Endothelial cell (in vitro differentiated cells): ENCODE measurements around the gene SPIRE2. TPM values are rescaled to one million over a fixed set of nuclear protein-coding genes. Genes with fewer than 3 reads are reported as not detected.

Experiments
- DNase-seq: peaks from one replicate; pipeline ENCODE4 v3.0.0; 2021; ENCODE audit warnings: low spot score
- H3K27ac Mint-ChIP-seq: one replicate; pipeline ENCODE4 v1.8.0; 2021; ENCODE audit warnings: mixed read lengths, inconsistent platforms; ENCODE audit not compliant: unreplicated experiment
- H3K27me3 Mint-ChIP-seq: one replicate; pipeline ENCODE4 v1.8.0; 2021; ENCODE audit warnings: mild to moderate bottlenecking, moderate library complexity, mixed read lengths, inconsistent platforms; ENCODE audit not compliant: unreplicated experiment
- H3K36me3 Mint-ChIP-seq: one replicate; pipeline ENCODE4 v1.8.0; 2021; ENCODE audit warnings: mild to moderate bottlenecking, low read depth, mixed read lengths, inconsistent platforms; ENCODE audit not compliant: unreplicated experiment
- H3K4me1 Mint-ChIP-seq: one replicate; pipeline ENCODE4 v1.8.0; 2021; ENCODE audit warnings: mild to moderate bottlenecking, mixed read lengths, inconsistent platforms; ENCODE audit not compliant: unreplicated experiment
- H3K4me3 Mint-ChIP-seq: one replicate; pipeline ENCODE4 v1.8.0; 2021; ENCODE audit warnings: mild to moderate bottlenecking, mixed read lengths, inconsistent platforms; ENCODE audit not compliant: unreplicated experiment
- H3K9me3 Mint-ChIP-seq: one replicate; pipeline ENCODE4 v1.8.0; 2021; ENCODE audit warnings: mixed read lengths, inconsistent platforms; ENCODE audit not compliant: unreplicated experiment
- total RNA-seq: library from RNA; stranded (reverse); fragmentation: NEBNext Ultra II Directional; extraction: Animal tissue kit (Norgen Biotek cat#: 25700); gene quantifications from one replicate; pipeline ENCODE4 v1.2.1, GENCODE V29; 2021; ENCODE audit not compliant: unreplicated experiment
- TF ChIP-seq, protein P1 (sequence below): fragments of 200-600 bp; sonication (generic); IDR thresholded peaks from one replicate; pipeline ENCODE4 v1.5.0; 2021; ENCODE audit warnings: antibody characterized with exemption; ENCODE audit not compliant: unreplicated experiment

The SPIRE2 gene
- total RNA-seq, 1 donor from 2014 or later: 7.9 TPM

DNA sequence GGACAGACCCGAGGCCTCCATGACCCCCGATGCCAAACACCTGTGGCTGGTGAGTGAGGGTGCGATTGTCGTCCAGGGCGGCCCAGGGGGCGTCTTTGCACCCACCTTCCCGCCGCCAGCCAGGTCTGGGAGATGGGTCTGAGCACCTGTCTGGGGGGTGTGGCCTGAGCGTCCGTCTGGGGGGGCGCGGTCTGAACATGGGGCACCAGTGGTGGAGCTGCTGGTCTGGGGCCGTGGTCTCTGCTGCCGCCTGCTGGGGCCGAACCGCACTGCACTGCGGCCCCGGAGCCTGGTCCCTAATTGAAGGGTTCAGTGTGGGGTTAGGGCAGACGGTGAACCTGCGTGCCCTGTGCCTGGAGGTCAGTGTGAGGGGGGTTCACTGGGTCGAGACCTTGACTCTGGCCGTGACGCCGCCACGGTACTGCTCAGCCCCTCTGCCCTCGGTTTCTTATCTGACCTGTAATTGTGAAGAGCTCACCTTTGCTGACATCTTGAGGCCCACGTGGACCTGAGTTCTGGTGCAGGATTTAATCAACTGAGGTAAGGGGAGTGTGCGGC lies 32.6 kb downstream of the SPIRE2 start:
- no peak overlapping the region for H3K27ac Mint-ChIP-seq
- no peak overlapping the region for H3K4me3 Mint-ChIP-seq
- peaks cover 3% of the 10 kb centered on the region for H3K27me3 Mint-ChIP-seq
- TF ChIP-seq, protein P1, sequence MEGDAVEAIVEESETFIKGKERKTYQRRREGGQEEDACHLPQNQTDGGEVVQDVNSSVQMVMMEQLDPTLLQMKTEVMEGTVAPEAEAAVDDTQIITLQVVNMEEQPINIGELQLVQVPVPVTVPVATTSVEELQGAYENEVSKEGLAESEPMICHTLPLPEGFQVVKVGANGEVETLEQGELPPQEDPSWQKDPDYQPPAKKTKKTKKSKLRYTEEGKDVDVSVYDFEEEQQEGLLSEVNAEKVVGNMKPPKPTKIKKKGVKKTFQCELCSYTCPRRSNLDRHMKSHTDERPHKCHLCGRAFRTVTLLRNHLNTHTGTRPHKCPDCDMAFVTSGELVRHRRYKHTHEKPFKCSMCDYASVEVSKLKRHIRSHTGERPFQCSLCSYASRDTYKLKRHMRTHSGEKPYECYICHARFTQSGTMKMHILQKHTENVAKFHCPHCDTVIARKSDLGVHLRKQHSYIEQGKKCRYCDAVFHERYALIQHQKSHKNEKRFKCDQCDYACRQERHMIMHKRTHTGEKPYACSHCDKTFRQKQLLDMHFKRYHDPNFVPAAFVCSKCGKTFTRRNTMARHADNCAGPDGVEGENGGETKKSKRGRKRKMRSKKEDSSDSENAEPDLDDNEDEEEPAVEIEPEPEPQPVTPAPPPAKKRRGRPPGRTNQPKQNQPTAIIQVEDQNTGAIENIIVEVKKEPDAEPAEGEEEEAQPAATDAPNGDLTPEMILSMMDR: peak; percentile 95
- H3K36me3 Mint-ChIP-seq: peaks cover 12% of the 10 kb centered on the region
- H3K4me1 Mint-ChIP-seq: peaks cover 22% of the 10 kb centered on the region
- peak; percentile 81 for DNase-seq
- no peaks in the 10 kb centered on the region for H3K9me3 Mint-ChIP-seq

DNA sequence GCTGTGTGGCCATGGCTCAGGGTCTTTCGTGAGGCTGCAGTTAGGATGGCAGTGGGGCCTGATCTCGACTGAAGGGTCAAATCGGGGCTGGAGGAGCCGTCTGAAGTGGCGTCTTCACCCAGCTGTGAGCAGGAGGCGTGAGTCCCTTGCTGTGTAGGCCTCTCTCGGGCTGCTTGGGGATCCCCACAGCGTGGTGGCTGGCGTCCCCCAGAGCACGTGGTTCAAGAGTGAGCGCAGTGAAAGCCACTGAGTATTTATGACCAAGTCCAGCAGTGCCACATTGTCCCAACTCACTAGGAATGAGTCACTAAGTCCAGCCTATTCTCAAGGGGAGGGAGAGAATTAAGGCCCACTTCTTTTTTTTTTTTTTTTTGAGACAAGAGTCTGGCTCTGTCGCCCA lies 33.4 kb downstream of the SPIRE2 start:
- no peak for DNase-seq
- no peak overlapping the region for H3K4me3 Mint-ChIP-seq
- H3K36me3 Mint-ChIP-seq: peaks cover 12% of the 10 kb centered on the region
- H3K27me3 Mint-ChIP-seq: peaks cover 3% of the 10 kb centered on the region
- no peak overlapping the region for H3K27ac Mint-ChIP-seq
- TF ChIP-seq, protein P1: no peak
- H3K9me3 Mint-ChIP-seq: no peaks in the 10 kb centered on the region
- H3K4me1 Mint-ChIP-seq: peaks cover 22% of the 10 kb centered on the region

DNA sequence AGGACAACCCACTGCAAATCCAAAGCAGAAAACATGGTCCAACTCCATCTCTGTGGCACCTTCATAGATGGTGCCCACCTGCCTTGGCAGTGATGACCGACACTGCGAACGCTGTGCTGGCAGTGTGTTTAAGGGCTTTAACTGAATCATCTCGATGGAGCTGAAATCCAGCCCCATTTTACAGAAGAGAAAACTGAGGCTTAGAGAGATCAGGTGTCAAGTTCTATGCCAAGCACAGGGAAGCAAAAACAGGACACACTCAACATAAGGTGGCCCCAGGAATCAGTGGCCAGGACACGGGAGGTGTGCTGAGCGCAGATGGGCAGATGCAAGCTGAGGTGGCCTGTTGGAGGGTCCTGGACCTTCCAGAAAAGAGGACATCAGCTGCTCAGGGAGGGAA lies 34.5 kb downstream of the SPIRE2 start:
- Mint-ChIP-seq H3K27me3 (peaks cover 3% of the 10 kb centered on the region), H3K4me3 (peak overlapping the region; percentile 27), H3K9me3 (no peaks in the 10 kb centered on the region), H3K27ac (peak overlapping the region; percentile 98), H3K36me3 (peaks cover 12% of the 10 kb centered on the region), H3K4me1 (peaks cover 22% of the 10 kb centered on the region)
- TF ChIP-seq, protein P1: no peak
- DNase-seq: no peak

DNA sequence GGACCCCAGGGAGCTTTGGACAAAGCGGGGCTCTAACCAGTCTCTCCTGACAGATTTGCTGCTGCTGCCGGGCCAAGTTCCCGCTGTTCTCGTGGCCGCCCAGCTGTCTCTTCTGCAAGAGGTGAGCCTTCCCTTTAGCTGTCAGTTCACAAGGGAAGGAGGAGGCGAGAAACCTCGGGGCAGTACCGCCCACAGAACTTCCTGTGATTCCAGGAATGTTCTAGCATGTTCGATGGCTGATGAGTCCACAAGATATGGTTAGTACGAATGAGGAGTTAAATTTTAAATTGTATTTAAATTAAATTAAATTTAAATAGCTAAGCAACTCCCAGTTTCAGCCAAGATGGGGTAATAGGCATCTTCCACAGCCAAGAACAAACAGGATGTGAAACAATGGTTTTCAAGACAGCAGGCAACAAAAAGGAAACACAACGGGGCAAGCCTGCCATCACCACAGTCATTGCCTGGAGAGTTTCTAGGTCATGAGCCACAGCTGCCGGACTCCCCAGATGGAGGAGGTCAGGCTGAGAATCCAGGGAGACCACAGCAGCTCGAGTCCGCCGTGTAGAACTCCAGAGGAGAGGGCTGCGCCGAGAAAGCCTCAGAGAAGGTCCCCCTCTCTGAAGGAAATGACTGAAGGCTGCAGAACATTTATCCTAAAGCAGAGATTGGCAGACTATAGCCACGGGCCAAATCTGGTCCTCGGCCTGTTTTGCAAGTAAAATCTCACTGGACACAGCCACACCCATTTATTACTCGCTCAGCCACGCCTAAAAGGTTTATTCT lies 35.7 kb downstream of the SPIRE2 start:
- DNase-seq: no peak
- Mint-ChIP-seq H3K36me3 (peaks cover 12% of the 10 kb centered on the region), H3K4me1 (peaks cover 22% of the 10 kb centered on the region), H3K27ac (peak overlapping the region; percentile 98), H3K4me3 (no peak overlapping the region), H3K9me3 (no peaks in the 10 kb centered on the region), H3K27me3 (peaks cover 3% of the 10 kb centered on the region)
- TF ChIP-seq, protein P1: no peak

DNA sequence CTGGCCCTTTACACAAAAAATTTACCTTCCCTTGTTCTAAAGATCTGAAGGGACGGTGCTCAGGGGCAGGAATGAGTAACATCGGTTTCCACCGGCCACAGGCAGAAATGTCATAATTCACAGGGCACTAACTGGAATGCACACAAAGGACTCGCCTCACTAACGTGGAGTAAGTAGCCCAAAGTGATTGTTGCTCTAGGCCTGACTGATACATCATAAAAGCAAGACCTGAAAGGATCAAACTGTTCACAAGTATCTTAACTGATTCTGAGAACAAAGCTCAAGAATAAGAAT lies 36.2 kb downstream of the SPIRE2 start:
- TF ChIP-seq, protein P1: no peak
- Mint-ChIP-seq H3K27ac (peak overlapping the region; percentile 98), H3K27me3 (peaks cover 3% of the 10 kb centered on the region), H3K4me3 (no peak overlapping the region), H3K36me3 (peaks cover 12% of the 10 kb centered on the region), H3K4me1 (peaks cover 22% of the 10 kb centered on the region), H3K9me3 (no peaks in the 10 kb centered on the region)
- no peak for DNase-seq
